HG03378 (cell line): ENCODE measurements around the gene NIFK.

ENCODE experiments used
- ATAC-seq: cut with Tn5 transposase; IDR thresholded peaks from one replicate; pipeline ENCODE4 v1.9.1; 2021; ENCODE audit warnings: mild to moderate bottlenecking, moderate library complexity; ENCODE audit not compliant: unreplicated experiment

Gene NIFK

DNA sequence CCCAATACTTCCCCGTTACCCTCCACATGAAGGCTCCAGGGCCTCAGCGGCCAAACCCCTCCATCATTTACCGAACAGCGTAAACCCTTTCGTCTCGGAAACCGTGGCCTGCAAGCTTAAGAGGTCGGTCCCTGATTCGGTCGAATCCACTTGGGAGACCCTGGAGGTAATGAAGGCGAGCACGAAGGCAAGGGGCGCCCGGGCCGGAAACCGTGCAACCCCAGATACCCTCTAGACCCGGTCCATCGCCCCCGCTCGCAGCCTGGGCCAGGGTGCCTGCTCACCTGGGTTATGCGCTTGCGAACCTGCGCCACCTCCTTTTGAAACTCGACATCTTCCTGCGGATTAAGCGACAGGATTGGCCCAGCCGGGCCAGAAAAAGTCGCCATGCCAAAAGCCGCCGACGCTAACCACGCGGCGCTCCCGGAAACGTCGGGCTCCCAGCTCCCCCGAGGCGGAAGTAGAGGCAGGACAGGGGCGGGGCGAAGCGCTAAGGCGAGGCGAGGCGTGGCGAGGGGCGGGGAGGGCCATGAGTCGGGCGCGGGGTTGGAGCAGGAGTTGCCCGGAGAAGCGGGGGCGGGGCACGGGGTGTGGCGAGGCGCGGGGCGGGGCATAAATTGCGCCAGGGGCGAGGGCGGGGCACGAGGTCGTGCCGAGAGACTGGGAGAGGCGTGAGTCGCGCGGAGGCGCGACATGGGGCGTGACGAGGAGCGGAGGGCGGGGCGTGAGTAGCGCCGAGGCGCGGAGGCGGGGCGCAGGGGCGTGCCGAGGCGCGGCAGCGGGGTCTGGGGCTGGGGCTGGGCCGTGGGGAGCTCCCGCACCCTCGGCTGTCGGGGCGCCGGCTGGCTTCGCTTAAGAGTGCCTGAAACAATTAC lies at the start of gene NIFK:
TSS of gene NIFK (minus strand) at position 414 of the 875 bp plus-strand sequence. CDS start at position 389, 25 bp downstream.
- ATAC-seq = peak; percentile 77

DNA sequence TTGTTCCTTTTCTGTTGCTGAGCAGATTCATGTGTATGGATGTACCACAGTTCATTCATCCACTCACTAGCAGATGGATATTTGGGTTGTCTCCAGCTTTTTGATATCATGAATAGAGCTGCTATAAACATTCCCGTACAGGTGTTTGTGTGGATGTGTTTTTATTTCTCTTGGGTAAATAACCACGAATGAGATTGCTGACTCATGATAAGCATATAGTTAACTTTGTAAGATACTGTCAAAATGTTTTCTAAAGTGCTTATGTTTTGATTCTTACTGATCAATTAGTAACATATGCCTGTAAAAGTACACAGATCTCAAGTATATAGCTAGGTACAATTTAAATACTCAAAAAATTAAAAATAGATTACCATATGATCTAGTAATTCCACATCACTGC lies 46.5 kb upstream of the NIFK start:
- ATAC-seq = no peak

DNA sequence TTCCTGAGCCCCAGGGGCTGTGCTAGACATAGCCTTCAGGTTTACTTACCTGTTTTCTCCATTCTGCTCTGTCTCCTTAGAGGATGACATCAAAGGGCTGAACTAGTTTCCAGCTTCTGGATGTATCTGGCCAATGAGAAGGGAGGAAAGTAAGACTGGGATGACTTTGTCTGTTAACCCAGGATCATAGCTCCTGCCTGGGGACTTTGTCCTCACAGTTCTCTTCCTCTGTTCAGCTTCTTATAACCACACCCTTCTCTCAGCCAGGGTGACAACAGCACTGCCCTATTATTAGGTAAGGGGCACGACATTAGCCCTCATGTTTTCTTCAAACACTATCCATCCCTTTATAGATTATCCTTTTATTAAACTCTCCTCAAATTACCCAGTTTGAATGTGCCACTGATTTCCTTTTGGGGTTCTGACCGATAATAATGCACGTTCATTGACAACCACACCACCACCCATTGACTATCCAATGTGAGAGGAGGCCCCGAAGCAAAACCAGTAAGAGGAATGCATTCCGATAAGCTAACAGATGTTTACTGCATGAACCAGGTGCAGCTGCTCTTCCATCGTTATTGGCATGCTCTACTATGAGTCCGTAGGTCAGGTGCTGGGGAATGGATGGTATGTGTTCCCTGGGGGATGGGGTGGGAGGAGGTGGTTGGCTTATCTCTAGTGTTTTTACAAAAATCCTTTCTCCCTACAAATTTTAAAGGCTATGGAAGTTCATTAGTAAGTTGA lies 42.2 kb upstream of the NIFK start:
- ATAC-seq = no peak

DNA sequence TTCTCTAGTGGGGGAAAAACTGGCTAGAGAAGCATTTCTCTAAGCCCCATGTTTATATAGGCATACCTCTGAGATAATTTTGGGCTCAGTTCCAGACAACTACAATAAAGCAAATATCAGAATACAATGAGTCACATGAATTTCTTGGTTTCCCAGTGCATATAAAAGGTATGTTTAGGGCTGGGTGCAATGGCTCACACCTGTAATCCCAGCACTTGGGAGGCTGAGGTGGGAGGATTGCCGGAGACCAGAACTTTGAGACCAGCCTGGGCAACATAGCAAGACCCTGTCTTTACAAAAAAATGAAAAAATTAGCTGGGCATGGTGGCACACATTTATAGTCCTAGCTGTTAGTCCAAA lies 41.0 kb upstream of the NIFK start:
- ATAC-seq = no peak

DNA sequence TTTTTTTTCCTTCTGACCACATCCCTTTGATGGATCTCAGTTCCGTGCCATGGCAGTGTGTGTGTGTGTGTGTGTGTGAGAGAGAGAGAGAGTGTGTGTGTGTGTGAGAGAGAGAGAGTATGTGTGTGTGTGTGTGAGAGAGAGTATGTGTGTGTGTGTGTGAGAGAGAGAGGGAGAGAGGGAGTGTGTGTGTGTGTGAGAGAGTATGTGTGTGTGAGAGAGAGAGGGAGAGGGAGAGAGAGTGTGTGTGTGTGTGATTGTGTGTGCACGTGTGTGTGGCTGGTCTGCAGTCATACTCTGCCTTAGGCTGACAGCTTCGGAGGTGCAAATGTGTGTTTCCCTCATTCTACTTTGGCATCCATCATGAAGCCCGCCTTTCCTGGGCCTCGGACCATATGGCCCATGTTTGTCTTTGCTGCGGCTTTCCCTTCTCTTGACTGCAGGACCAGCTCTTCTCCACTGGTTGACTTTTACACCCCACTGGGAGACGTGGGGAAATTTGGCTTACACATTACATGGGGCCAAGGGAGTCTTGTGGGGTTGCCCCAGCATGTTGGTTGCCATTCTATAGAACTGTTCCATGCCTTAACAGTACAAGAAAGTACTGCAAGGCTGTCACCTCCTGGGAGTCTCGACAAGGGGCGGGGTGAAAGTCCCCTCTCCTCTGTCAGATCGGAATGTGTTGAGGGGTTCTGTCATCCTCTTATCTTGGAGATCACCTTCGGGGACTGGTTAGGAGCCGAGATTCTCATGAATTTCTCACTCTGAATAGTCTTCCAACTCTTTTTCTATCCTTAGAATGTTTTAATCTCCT lies 40.4 kb upstream of the NIFK start:
- no peak for ATAC-seq

DNA sequence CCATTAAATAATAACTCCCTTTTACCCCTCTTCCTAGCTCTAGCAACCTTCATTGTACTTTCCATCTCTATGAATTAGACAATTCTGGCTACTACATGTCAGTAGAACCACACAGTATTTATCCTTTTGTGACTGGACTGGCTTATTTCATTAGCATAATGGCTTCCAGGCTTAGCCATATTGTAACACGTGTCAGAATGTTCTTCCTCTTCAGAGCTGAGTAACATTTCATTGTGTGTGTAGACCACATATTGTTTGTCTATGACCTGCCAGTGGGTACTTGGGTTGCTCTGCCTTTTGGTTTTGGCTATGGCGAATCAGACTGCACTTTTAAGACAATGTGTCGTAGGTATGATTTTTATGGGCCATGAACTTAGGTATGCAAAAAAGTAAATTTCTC lies 39.7 kb upstream of the NIFK start:
- no peak for ATAC-seq

DNA sequence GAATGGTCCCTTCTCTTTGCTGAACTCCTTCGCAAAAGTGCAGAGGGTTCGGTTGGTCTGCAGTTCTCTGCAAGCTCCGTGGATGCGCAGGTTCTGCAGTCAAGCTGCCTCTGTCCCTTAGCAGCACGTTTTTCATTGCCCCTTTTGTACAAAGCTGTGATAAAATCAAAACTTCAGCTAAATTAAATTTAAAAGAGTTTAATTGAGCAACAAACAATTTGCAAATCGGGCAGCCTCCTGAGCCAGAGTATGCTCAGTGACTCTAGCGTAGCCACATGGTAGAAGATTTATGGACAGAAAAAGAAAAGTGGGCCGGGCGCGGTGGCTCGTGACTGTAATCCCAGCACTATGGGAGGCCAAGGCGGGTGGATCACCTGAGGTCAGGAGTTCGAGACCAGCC lies 37.6 kb upstream of the NIFK start:
- no peak for ATAC-seq

DNA sequence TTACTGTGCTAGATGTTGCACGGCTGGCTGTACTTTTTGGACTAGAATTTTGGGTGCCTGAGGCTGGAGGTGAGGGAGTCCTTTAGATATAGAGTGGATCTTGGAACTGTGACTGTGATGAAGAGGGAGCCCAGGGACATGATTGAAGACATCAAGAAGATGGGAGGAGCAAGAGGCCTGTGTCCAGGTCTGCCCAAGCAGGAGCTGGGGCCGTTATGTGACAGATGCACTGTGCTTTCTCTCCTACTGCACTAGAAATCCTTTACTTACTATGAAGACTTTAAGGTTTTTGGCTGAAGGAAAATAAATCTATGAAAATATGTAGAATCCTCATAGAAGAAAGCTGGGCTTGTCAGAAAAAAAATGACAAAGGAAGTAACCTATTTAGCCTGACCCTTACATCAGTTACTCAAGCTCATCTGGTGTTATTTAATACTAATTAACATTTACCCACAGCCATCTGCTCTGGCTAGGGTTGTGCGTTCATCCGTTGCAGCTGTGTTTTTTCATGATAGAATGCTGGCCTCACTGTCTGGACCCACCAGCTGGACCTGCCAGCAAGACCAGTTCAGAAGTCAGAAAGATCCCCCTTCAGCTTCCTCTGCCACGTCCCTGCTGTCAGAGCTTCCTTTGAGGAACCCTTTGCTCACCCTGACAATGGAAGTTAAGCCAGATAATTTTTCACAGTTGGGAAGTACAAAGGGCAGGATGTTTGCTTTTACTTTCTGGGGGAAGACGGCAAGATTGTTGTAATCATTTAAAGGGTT lies 35.5 kb upstream of the NIFK start:
- no peak for ATAC-seq

DNA sequence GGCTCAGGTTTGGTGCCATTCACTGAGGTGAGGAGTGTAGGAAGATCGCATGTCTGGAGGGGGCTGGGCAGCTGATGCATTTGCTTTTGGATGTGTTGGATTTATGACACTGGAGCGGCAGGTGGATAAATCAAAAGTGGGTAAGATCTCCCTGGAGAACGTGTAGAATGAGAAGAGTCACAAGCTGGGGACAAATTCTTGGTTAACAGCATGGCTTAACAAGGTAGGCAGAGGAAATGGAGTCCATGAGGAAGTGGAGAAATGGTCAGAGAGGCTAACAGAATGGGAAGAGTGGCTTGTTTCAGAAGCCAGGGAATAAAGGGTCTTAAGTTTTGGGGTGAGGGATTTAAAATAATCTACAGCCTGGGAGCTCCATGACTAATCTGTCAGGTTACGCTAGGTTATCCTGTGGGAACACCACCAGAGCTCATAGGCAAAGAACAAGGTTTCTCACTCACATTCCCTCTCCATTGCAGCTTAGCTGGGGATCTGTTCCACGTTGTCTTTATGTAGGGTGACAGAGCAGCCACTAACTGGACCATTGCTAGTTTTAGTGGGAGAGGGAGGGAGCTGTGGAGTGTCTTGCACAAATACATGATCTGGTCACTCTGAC lies 31.6 kb upstream of the NIFK start:
- ATAC-seq = no peak

DNA sequence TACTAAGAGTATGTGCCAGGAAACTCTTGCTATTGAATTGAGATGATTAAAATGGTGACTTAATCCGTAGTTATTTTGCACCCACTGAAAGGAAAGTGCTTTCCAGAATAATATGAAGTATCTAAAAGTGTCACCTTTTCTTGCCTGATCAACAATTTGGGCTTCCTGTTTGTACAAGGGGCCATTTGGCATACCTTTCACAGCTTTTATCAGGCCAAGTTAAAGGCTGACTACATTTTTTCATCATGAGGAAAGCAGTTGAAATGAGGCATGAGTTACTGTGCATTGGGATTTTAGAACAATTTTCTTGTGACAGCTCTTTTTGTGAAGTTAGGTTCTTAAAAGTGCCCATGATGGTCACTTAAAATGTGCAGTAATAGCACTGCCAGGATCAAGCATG lies 29.9 kb upstream of the NIFK start:
- no peak for ATAC-seq

DNA sequence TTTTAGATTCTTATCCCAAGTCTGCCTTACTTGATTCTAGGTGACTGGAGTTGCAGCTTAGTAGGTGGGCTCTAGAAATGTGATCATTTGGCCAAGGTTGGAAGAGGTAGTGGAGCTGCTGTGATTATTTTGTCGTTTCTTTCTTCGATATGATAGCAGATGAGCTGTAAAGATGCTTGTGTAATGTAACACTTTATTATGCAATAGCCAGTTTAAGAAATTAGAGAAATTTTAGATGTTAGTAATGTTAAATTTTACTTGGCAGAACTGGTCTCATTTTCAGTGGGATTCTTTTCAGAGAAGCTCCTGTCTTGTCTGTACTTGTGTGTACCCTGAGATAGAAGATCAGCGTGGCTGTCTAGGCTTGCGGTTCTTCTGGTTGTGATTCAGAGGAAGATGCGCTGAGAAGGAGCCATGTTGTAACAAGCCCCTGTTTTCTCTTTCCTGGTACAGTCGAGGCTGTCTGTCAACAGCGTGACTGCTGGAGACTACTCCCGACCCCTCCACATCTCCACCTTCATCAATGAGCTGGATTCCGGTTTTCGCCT lies 28.1 kb upstream of the NIFK start:
- ATAC-seq = no peak

DNA sequence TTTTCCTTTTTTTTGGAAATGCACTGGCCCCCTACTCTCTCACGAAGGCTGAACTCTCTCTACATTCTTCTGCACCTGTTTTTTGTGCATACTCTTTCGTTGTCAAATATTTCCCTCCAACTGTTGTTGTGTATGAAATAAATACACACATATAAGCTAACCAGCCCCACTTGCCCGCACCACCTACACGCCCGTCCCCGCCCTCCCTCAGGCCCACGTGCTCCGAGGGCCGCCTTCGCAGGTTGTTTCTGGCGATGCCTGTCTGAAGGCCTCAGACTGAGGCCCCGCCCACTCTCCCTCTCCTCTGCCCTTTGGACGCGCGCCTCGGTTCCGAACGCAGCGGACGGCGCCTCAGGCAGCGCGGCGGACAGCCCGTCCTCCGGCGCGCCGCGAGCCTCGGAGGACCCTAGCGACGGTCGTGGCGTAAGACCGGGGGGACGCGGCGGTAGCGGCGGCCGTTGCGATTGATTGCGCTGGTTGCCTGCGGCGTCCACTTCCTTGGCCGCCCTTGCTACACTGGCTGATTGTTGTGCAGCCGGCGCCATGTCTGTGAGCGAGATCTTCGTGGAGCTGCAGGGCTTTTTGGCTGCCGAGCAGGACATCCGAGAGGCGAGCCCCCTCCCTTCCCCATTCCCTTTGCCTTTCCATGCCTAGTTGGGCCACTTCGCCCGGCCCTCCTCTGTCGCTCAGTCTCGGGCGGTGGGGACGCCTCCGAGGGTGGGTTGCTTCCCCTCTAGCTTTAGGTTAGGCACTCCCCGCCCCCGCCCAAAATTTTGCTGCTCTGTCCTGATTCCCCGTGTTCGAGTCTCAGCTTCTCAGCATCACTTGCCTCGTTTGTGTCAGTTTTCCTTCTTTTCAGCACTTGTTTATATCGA lies 18.8 kb upstream of the NIFK start, which contains the start of gene TSN:
TSS of gene TSN (plus strand) at position 415 of the 875 bp plus-strand sequence. CDS start at position 544, 129 bp downstream.
- ATAC-seq = peak; percentile 98

DNA sequence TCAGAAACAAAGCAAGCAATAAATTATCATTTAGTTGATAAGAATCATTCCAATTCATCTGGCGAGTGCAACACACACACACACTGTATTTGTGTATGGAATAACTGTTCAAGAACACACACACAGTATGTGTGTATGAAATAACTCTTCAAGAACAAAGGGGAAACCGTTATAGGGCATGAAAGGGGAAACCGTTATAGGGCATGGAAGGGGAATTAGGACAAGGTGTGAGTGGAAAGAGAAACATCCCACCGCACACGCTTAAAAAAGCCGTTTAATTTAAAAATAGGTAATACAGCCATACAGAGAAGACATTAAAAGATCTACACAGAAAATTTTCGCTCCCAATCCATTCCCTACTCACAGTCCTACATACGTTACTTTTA lies 18.2 kb upstream of the NIFK start:
- peak; percentile 2 for ATAC-seq

DNA sequence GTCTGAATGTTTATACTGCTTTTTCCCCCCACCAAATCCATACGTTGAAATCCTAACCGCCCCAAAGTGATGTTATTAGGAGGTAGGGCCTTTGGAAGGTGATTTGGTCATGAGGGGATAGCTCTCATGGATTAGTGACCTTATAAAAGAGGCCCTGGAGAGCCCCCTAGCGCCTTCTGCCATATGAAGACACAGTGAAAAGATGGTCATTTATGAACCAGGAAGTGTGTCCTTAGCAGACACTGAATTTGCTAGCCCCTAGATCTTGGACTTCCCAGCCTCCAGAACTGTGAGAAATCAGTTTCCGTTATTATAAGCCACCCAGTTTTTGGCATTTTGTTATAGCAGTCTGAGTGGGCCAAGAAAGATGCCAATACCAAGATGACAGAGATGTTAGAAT lies 11.5 kb upstream of the NIFK start:
- peak; percentile 64 for ATAC-seq

DNA sequence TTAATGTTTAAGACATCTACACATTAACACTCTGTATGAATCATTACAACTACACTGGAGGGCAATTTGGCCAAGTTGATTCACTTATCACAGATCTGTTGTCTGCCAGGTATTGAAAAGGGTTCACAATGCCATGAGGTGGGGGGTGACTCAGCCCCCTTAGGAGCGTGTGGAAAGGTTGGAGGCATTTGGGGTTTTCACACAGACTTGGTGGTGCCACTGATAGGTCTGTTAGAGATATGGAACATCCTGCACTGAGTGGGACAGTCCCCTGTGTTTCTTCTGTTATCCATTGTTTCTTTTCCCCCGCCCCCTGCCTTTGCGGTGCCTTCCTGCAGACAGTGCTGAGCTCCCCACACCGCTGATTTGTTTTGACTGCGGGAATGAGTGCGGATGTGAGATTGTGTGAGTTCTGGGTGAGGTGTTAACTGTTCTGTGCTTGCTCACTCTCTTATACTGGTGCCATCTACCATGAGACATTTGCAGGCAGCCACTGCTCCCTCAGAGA lies 9.4 kb upstream of the NIFK start:
- ATAC-seq = no peak

DNA sequence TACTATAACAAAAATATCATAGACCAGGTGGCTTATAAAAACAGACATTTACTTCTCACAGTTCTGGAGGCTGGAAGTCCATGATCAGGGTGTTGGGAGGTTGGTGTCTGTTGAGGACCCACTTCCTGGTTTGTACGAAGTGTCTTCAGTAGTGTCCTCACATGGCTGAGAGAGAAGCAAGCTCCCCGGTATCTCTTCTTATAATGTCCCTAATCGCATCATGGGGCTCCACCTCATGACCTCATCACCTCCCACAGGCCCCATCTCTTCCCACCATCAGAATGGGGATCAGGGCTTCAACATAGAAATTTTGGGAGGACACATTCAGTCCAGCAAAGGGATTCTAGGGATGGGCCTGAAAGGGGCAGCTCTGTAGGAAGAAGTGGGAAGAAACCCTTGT lies 4.8 kb upstream of the NIFK start:
- ATAC-seq = no peak

DNA sequence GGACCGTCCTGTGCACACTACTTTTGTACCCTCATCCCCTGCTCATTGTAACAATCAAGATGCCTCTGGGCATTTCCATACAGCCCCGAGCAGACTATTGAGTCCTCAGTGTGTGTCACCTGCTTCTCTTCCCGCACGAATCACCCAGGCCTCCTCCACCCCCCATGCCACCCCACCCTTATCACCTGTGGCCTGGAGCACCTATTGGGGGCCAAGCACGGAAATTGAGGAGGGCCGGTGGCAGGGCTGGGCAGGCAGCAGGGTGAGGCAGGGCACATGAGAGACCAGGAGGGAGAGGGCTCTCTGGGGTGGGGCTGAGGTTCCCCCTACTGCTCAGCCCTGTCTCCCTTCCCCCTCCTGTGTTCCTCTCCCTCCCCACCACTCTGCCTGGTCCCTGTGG lies 4.3 kb upstream of the NIFK start:
- ATAC-seq = no peak

DNA sequence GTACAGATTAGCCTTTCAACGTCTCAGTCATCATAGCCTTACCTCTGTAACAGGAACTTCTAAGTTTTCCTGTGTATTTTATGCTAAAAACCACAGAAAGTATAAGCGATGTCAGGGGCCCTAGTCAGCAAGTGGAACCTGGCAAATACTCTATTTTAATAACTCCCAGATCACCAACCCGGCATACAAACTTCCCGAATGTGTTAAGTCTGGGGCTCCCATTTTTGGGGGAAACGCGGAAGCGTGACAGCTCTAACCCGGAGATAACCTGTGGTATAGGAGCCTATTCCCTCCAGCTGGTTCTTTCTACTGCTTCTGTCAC lies 574 bp downstream of the NIFK start:
- ATAC-seq = peak; percentile 13

DNA sequence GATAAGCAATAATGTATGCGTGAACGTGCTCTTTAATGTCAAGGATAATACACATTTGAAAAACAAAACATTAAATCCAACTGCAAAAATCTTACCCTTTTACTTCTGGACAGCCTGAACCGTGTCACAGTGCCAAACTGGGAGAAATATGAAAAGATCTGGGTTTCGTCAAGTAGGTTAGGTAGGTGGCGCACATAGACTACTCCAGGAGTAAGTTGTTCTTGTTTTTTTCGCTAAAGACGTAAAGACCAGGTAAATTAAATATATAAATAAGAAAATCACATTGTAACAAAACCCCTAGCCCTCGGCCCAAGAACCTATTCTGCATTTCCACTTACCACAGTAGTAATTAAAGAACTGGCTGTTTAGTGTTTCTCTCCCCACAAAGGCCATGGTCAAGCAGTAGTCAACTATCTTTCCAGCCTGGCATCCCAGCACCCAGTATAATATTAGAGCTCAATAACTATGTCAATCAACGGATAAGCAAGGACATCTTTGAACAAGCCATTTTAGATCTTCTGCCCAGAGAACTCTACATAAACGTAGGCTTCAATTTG lies 1.1 kb downstream of the NIFK start:
- ATAC-seq = peak; percentile 25
